ENCODE data around the gene TIMM44.

The TIMM44 gene

DNA sequence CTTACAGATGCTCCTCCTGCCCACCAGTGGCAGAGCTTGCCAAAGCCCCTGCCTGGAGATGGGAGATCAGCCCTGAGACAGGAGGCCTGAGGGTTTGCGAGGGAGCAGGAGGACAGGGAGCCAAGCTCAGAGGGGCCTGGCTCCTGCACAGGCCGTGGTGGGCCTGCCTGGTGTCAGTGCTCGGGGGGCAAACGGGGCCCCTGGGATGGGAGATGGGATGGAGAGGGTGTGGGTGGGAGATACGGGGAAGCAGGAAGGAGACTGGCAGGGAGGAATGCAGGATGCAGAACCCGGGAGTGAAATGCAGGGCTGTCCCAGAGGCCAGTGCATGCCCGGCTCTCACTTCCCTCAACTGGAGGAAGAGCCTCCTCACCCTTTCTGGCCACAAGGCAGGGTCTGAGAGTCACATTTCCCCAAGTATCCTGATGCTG, 42.0 kb upstream of the TIMM44 start:
- no peak overlapping the region for H3K4me3 ChIP-seq (ENCODE audit: control insufficient read depth, low read depth, low read length)
- no peak for DNase-seq (ENCODE audit: low read depth)
- TF ChIP-seq, protein P1, sequence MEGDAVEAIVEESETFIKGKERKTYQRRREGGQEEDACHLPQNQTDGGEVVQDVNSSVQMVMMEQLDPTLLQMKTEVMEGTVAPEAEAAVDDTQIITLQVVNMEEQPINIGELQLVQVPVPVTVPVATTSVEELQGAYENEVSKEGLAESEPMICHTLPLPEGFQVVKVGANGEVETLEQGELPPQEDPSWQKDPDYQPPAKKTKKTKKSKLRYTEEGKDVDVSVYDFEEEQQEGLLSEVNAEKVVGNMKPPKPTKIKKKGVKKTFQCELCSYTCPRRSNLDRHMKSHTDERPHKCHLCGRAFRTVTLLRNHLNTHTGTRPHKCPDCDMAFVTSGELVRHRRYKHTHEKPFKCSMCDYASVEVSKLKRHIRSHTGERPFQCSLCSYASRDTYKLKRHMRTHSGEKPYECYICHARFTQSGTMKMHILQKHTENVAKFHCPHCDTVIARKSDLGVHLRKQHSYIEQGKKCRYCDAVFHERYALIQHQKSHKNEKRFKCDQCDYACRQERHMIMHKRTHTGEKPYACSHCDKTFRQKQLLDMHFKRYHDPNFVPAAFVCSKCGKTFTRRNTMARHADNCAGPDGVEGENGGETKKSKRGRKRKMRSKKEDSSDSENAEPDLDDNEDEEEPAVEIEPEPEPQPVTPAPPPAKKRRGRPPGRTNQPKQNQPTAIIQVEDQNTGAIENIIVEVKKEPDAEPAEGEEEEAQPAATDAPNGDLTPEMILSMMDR (IDR thresholded peaks at IDR 0.05; ENCODE audit: control insufficient read depth, insufficient read depth, low read depth, low read length, missing control alignments): no peak

GRCh38 chr19:7983995-7984837, 40.8 kb upstream of the TIMM44 start:
- no peak overlapping the region for H3K4me3 ChIP-seq (ENCODE audit: control insufficient read depth, low read depth, low read length)
- no peak for DNase-seq (ENCODE audit: low read depth)
- TF ChIP-seq, protein P1 (IDR thresholded peaks at IDR 0.05; ENCODE audit: control insufficient read depth, insufficient read depth, low read depth, low read length, missing control alignments): no peak

- no peak for DNase-seq (ENCODE audit: low read depth)
- TF ChIP-seq, protein P1 (IDR thresholded peaks at IDR 0.05; ENCODE audit: control insufficient read depth, insufficient read depth, low read depth, low read length, missing control alignments): no peak
These were observed 40.0 kb upstream of the TIMM44 start for GRCh38 chr19:7983286-7983950.

DNA sequence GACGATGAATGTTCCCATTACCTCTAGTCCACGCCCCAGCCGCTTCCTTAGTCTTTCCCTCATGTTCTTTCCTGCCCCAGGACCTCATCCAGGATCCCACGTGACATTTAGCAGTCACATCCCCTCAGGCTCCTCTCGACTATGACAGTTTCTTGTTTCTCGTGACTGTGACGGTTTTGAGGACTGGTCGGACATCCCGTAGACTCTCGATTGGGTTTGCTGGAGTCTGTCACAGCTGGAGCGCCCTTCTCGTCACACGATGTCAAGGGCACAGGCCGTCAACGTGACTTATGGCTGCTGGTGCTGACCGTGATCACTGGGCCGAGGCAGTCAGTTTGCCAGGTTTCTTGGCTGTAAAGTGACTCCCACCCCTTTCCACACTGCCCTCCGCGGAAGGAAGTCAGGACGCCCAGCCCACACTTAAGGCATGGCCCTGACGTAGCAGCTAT, 39.2 kb upstream of the TIMM44 start:
- TF ChIP-seq, protein P1 (IDR thresholded peaks at IDR 0.05; ENCODE audit: control insufficient read depth, insufficient read depth, low read depth, low read length, missing control alignments): no peak
- no peak overlapping the region for H3K4me3 ChIP-seq (ENCODE audit: control insufficient read depth, low read depth, low read length)
- DNase-seq (ENCODE audit: low read depth): no peak

More at GRCh38 chr19:7983286-7983950, 40.0 kb upstream of the TIMM44 start:
- H3K4me3 ChIP-seq (ENCODE audit: control insufficient read depth, low read depth, low read length): no peak overlapping the region

DNA sequence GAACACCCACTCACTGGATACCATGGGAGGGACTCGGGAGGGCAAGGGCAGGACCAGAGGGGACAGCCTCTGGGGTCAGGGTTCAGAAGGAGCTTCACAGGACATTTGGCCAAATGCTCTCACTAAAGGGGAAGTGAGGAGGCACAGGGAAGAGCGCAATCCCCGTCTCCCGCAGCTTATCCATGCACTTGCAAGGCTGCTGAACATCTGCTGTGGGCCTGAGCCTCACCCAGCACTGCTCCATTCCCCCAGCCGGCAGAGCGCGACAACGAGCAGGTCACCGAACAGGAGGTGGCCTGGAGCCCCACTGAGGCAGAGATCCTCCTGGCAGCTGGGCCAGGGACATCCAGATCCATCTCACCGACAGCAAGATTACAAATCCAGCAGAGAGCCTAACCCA, 38.6 kb upstream of the TIMM44 start:
- no peak overlapping the region for H3K4me3 ChIP-seq (ENCODE audit: control insufficient read depth, low read depth, low read length)
- TF ChIP-seq, protein P1 (IDR thresholded peaks at IDR 0.05; ENCODE audit: control insufficient read depth, insufficient read depth, low read depth, low read length, missing control alignments): no peak
- DNase-seq (ENCODE audit: low read depth): no peak

- no peak for DNase-seq (ENCODE audit: low read depth)
- no peak overlapping the region for H3K4me3 ChIP-seq (ENCODE audit: control insufficient read depth, low read depth, low read length)
- TF ChIP-seq, protein P1 (IDR thresholded peaks at IDR 0.05; ENCODE audit: control insufficient read depth, insufficient read depth, low read depth, low read length, missing control alignments): no peak
These were observed 38.2 kb upstream of the TIMM44 start for GRCh38 chr19:7981661-7982060.
